GM12891 (cell line): Measurements from ENCODE around the gene EXOC4.

ENCODE experiments used
- POLR2A ChIP-seq: IDR thresholded peaks from 2 replicates; pipeline ENCODE4 v1.6.1; 2011; ENCODE audit warnings: low read depth, low read length, control low read depth
- POLR2AphosphoS5 ChIP-seq: IDR thresholded peaks from 2 replicates; pipeline ENCODE4 v1.6.1; 2011; ENCODE audit warnings: low read depth, low read length, control low read depth
- TAF1 ChIP-seq: IDR thresholded peaks from 2 replicates; pipeline ENCODE4 v1.6.1; 2011; ENCODE audit warnings: low read depth, low read length, control low read depth

DNA sequence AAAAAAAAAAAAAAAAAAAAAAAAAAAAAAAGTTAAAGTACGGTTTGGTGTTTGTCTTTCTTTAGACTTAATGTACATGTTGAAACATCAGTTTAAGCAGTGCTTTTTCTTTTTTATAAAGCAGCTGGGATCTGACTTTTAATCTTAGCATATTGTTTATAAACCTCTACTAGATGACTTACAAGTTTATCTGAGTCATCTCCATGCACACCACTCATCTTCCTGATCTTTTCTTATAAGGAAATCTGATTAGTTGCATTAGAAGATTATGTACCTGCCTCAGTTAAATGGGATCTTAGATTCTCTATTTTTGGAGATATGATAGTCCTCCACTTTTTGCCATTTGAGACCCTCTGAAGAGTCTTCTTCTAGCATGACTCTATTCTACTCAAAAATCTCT lies 482.3 kb downstream of the EXOC4 start:
- TF ChIP-seq POLR2A (no peak), TAF1 (no peak), POLR2AphosphoS5 (no peak)
